Erythroblast (primary cell): Measurements from ENCODE around the gene PLTP.

Source experiments
- GATA1 ChIP-seq: IDR thresholded peaks from 2 replicates; pipeline ENCODE4 v1.6.1; 2011; ENCODE audit warnings: low read depth, mild to moderate bottlenecking, control low read depth, low read length, moderate library complexity
- POLR2A ChIP-seq: IDR thresholded peaks from 2 replicates; pipeline ENCODE4 v1.6.1; 2011; ENCODE audit warnings: mild to moderate bottlenecking, low read length

DNA sequence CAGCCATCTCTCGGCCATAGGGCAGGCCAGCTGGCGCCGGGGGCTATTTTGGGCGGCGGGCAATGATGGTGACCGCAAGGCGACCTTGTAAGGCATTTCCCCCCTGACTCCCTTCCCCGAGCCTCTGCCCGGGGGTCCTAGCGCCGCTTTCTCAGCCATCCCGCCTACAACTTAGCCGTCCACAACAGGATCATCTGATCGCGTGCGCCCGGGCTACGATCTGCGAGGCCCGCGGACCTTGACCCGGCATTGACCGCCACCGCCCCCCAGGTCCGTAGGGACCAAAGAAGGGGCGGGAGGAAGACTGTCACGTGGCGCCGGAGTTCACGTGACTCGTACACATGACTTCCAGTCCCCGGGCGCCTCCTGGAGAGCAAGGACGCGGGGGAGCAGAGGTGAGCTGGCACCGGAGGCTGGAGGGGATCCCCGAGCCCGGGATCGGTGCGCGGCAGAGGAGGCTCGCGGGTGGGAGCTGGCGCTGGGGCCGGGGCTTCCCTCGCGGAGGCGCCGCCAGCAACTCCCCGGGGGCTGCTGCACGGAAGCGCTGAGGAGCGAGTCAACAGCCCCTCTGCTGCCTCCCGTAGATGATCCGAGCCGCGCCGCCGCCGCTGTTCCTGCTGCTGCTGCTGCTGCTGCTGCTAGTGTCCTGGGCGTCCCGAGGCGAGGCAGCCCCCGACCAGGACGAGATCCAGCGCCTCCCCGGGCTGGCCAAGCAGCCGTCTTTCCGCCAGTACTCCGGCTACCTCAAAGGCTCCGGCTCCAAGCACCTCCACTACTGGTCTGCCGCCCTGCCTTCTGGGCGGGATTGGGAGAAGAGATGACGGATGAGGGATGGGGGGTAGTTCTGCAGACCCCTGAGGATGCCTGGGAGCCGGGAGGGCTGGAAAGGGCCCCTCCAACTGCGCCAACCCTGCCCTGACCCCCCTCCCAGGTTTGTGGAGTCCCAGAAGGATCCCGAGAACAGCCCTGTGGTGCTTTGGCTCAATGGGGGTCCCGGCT is 20.7 kb downstream of the PLTP start, which contains the start of the genes CTSA and NEURL2:
- TF ChIP-seq POLR2A (peak; percentile 57), GATA1 (no peak)
